Measurements from ENCODE around the gene DHCR24. TPM values are rescaled to one million over a fixed set of nuclear protein-coding genes. Genes with fewer than 3 reads are reported as not detected.

DHCR24 gene
- total RNA-seq, 2 donors from 2014 or later = 23.6 to 32.3 TPM

DNA sequence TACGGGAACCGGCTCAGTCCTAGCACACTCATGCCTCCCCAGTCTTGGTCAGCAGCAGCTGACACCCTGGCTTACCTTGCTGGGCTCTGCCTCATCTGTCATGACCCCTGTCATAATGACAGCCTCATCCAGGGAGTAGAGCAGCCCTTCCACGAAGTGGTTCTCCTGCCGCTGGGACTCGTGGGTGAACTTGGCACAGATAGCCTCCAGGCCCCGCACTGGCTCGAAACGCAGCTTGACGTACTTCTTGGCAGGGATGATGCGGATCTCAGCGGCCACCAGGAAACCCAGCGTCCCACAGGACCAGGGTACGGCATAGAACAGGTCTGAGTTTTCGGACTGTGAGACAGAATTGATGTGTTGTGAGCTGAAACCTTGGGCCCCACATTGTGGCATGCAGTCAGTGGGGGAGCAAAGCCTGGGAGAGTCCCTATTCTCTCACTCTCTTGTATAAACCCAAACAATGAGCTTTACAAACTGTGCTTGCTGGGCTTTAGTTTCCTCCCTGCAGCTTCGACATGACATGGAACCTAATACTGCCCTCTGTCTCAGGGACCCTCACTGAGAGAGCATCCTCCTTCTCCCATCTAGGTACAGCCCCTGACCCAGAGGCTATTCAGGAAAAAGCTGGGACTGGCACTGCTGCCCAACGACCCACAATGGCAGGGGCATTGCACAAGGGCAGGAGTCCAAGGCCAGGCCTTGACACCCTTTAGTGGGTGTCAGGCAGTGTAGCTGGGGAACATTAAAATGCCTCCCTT lies 15.5 kb downstream of the DHCR24 start:
- Histone ChIP-seq H3K9me3 (no peaks in the 10 kb centered on the region), H3K4me1 (no peaks in the 10 kb centered on the region), H3K27ac (no peak overlapping the region), H3K36me3 (replicated peaks in 1 of 2; ENCODE audit: insufficient read depth in 1 of 2, low read depth in 2 of 2) (peaks cover 3 to 24% of the 10 kb centered on the region in 2 donors), H3K4me3 (no peak overlapping the region), H3K27me3 (no peaks in the 10 kb centered on the region)
- TF ChIP-seq, protein P1, sequence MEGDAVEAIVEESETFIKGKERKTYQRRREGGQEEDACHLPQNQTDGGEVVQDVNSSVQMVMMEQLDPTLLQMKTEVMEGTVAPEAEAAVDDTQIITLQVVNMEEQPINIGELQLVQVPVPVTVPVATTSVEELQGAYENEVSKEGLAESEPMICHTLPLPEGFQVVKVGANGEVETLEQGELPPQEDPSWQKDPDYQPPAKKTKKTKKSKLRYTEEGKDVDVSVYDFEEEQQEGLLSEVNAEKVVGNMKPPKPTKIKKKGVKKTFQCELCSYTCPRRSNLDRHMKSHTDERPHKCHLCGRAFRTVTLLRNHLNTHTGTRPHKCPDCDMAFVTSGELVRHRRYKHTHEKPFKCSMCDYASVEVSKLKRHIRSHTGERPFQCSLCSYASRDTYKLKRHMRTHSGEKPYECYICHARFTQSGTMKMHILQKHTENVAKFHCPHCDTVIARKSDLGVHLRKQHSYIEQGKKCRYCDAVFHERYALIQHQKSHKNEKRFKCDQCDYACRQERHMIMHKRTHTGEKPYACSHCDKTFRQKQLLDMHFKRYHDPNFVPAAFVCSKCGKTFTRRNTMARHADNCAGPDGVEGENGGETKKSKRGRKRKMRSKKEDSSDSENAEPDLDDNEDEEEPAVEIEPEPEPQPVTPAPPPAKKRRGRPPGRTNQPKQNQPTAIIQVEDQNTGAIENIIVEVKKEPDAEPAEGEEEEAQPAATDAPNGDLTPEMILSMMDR (IDR thresholded peaks at IDR 0.05) = no peak
- no peak for TF ChIP-seq POLR2A (IDR thresholded peaks at IDR 0.05)
- 83 to 94% methylated on average over 7 to 16 of the region's 16 CpGs for WGBS, 2 donors
- ATAC-seq = no peak
- intact Hi-C loops (cut with DNase I) = no loop called here
- no peak for DNase-seq

DNA sequence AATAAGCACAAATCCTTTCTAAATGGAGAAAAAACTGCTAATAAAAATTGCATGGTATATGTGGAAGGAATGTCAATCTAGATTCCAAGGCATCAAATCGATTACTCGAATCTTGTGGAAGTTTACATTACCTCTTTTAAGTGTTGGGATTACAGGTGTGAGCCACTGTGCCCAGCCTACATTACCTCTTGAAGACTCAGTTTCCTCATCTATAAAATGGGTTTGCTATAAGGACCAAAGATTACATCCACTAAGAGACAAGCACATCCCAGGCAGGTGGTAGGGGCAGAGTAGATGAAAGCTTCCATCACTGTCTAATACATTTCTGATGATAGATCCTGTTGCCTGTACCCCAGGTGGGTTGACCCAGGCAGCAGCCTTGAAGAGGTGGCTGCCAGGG lies 16.1 kb downstream of the DHCR24 start:
- intact Hi-C loops (cut with DNase I) = no loop called here
- 94 to 97% methylated on average over 2 of the region's 2 CpGs for WGBS, 2 donors
- DNase-seq (no peak), ATAC-seq (no peak)
- TF ChIP-seq POLR2A (IDR thresholded peaks at IDR 0.05) = no peak
- TF ChIP-seq, protein P1 (IDR thresholded peaks at IDR 0.05) = no peak
- Histone ChIP-seq H3K9me3 (no peaks in the 10 kb centered on the region), H3K36me3 (replicated peaks in 1 of 2; ENCODE audit: insufficient read depth in 1 of 2, low read depth in 2 of 2) (peaks cover 3 to 24% of the 10 kb centered on the region in 2 donors), H3K27me3 (no peaks in the 10 kb centered on the region), H3K27ac (no peak overlapping the region), H3K4me1 (peaks cover 1% of the 10 kb centered on the region), H3K4me3 (no peak overlapping the region)

DNA sequence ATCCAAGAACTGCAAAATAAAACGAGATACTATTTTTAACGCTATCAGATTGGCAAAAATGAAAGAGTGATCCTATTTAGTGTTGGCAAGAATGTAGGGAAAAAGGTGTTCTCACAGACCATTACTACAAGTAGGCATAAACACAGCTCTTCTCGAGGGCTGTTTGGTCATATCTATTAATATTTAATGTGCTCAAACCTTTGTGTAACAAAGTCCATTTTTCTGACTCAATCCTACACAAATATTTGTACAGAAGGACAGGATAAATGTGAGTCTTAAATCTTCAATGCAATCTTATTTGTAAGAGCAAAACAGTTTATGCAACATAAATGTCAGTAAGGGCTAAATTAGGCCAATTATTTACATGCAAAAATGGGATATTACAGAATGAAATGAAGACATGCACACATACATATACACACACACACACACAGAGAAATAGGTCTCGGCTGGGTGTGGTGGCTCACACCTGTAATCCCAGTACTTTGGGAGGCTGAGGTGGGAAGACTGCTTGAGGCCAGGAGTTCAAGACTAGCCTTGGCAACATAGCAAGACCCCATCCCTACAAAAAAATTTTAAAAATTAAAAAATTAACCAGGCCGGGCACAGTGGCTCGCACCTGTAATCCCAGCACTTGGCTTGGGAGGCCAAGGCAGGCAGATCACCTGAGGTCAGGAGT lies 17.7 kb downstream of the DHCR24 start:
- no peak overlapping the region for H3K27ac ChIP-seq
- no peak overlapping the region for H3K4me3 ChIP-seq
- H3K4me1 ChIP-seq = peaks cover 15% of the 10 kb centered on the region
- H3K36me3 ChIP-seq (replicated peaks in 1 of 2; ENCODE audit: insufficient read depth in 1 of 2, low read depth in 2 of 2) = peaks cover 4 to 15% of the 10 kb centered on the region in 2 donors
- TF ChIP-seq, protein P1 (IDR thresholded peaks at IDR 0.05) = no peak
- TF ChIP-seq POLR2A (IDR thresholded peaks at IDR 0.05) = no peak
- H3K9me3 ChIP-seq = no peaks in the 10 kb centered on the region
- DNase-seq = no peak
- no peak for ATAC-seq
- intact Hi-C loops (cut with DNase I) = no loop called here
- no peaks in the 10 kb centered on the region for H3K27me3 ChIP-seq
- 79 to 80% methylated on average over 6 of the region's 6 CpGs for WGBS, 2 donors

DNA sequence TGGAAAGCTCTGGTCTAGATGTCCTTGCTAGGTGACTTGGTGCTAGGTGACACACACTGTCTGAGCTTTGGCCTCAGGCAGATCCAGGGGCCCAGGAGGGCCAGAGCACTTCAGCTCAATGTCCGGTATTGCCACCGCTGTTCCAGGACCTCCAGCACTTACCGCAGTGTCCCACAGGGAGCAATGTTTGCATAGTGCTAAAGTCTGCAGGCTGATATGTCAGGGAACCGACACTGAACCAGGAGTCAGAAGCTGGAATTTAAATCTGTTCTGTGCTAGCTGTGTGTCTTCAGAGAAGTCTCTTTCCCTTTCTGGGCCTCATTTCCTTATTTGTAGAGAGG lies 19.3 kb downstream of the DHCR24 start:
- ATAC-seq = no peak
- no peaks in the 10 kb centered on the region for H3K27me3 ChIP-seq
- TF ChIP-seq, protein P1 (IDR thresholded peaks at IDR 0.05) = no peak
- no peak for TF ChIP-seq POLR2A (IDR thresholded peaks at IDR 0.05)
- H3K27ac ChIP-seq = no peak overlapping the region
- no peaks in the 10 kb centered on the region for H3K9me3 ChIP-seq
- intact Hi-C loops (cut with DNase I) = no loop called here
- 69 to 82% methylated on average over 1 to 4 of the region's 4 CpGs for WGBS, 2 donors
- peaks cover 15% of the 10 kb centered on the region for H3K4me1 ChIP-seq
- DNase-seq = no peak
- H3K4me3 ChIP-seq = no peak overlapping the region
- H3K36me3 ChIP-seq (replicated peaks in 1 of 2; ENCODE audit: insufficient read depth in 1 of 2, low read depth in 2 of 2) = peaks cover 4 to 9% of the 10 kb centered on the region in 2 donors

Measured in body of pancreas (tissue), 4 donors.